ENCODE results near the gene PPM1E.
A peak's percentile ranks its signal among the peaks of the same experiment; 100 is the strongest.

Gene PPM1E

GRCh38 chr17:59000022-59000421 lies 244.4 kb downstream of the PPM1E start:
- DNase-seq = no peak

- no peak for DNase-seq
Observed at GRCh38 chr17:59001158-59001814, 245.6 kb downstream of the PPM1E start.

- no peak for DNase-seq
Observed at GRCh38 chr17:59002126-59002525, 246.5 kb downstream of the PPM1E start.

- no peak for DNase-seq
Observed at GRCh38 chr17:59002848-59003247, 247.2 kb downstream of the PPM1E start.

- DNase-seq = no peak
Observed at GRCh38 chr17:59003860-59004259, 248.2 kb downstream of the PPM1E start.

GRCh38 chr17:59004338-59005111 lies 248.9 kb downstream of the PPM1E start:
- peak; percentile 45 for DNase-seq

- no peak for DNase-seq
Observed at GRCh38 chr17:59007995-59008394, 252.3 kb downstream of the PPM1E start.

GRCh38 chr17:59008737-59009136 lies 253.1 kb downstream of the PPM1E start:
- DNase-seq = no peak

GRCh38 chr17:59010026-59010425 lies 254.4 kb downstream of the PPM1E start:
- DNase-seq = no peak

- no peak for DNase-seq
Observed at GRCh38 chr17:59011975-59012374, 256.3 kb downstream of the PPM1E start.

- DNase-seq = no peak
Observed at GRCh38 chr17:59018019-59018418, 262.4 kb downstream of the PPM1E start.

- no peak for DNase-seq
Observed at GRCh38 chr17:59024916-59025315, 269.3 kb downstream of the PPM1E start.

GRCh38 chr17:59026176-59026939 lies 270.7 kb downstream of the PPM1E start:
- no peak for DNase-seq

- no peak for DNase-seq
Observed at GRCh38 chr17:59027750-59028149, 272.1 kb downstream of the PPM1E start.

GRCh38 chr17:59028328-59028727 lies 272.7 kb downstream of the PPM1E start:
- no peak for DNase-seq

- no peak for DNase-seq
Observed at GRCh38 chr17:59030811-59031210, 275.2 kb downstream of the PPM1E start.

Measured in NCI-H1105 treated with DMSO at 0.1 percent for 48 hours (cell line).